ENCODE data around the gene ANK3.
A peak's percentile ranks its signal among the peaks of the same experiment; 100 is the strongest.

The ANK3 gene

GRCh38 chr10:60162631-60163030, 227.0 kb downstream of the ANK3 start:
- TF ChIP-seq CTCF (IDR thresholded peaks at IDR 0.05; ENCODE audit: low read depth, low read length), result no peak
- no peak for DNase-seq (ENCODE audit: low read depth in 2 of 2)
- no peak overlapping the region for H3K4me3 ChIP-seq (replicated peaks in 1 of 2; ENCODE audit: low read depth in 2 of 2, low read length in 2 of 2)

- no peak for TF ChIP-seq CTCF (IDR thresholded peaks at IDR 0.05; ENCODE audit: low read depth, low read length)
- DNase-seq (ENCODE audit: low read depth in 2 of 2), result no peak
- H3K4me3 ChIP-seq (replicated peaks in 1 of 2; ENCODE audit: low read depth in 2 of 2, low read length in 2 of 2), result no peak overlapping the region
Observed at GRCh38 chr10:60155943-60156683, 233.6 kb downstream of the ANK3 start.

GRCh38 chr10:60155099-60155877, 234.4 kb downstream of the ANK3 start:
- no peak for TF ChIP-seq CTCF (IDR thresholded peaks at IDR 0.05; ENCODE audit: low read depth, low read length)
- DNase-seq (ENCODE audit: low read depth in 2 of 2), result no peak
- H3K4me3 ChIP-seq (replicated peaks in 1 of 2; ENCODE audit: low read depth in 2 of 2, low read length in 2 of 2), result no peak overlapping the region

GRCh38 chr10:60149003-60149402, 240.7 kb downstream of the ANK3 start:
- no peak overlapping the region for H3K4me3 ChIP-seq (replicated peaks in 1 of 2; ENCODE audit: low read depth in 2 of 2, low read length in 2 of 2)
- DNase-seq (ENCODE audit: low read depth in 2 of 2), result peak in 1 of 2 donors; percentile 48
- TF ChIP-seq CTCF (IDR thresholded peaks at IDR 0.05; ENCODE audit: low read depth, low read length), result no peak

- peak; percentile 89 to 92 for DNase-seq (ENCODE audit: low read depth in 2 of 2)
- no peak for TF ChIP-seq CTCF (IDR thresholded peaks at IDR 0.05; ENCODE audit: low read depth, low read length)
- H3K4me3 ChIP-seq (replicated peaks in 1 of 2; ENCODE audit: low read depth in 2 of 2, low read length in 2 of 2), result no peak overlapping the region
Observed at GRCh38 chr10:60148266-60148840, 241.3 kb downstream of the ANK3 start.

- DNase-seq (ENCODE audit: low read depth in 2 of 2), result no peak
- no peak for TF ChIP-seq CTCF (IDR thresholded peaks at IDR 0.05; ENCODE audit: low read depth, low read length)
- H3K4me3 ChIP-seq (replicated peaks in 1 of 2; ENCODE audit: low read depth in 2 of 2, low read length in 2 of 2), result no peak overlapping the region
Observed at GRCh38 chr10:60147576-60148265, 242.0 kb downstream of the ANK3 start.
